GM12872 (cell line): ENCODE results near the gene MAFG.

ENCODE experiments used
- TF ChIP-seq, protein P1 (sequence below): IDR thresholded peaks from 3 replicates; pipeline ENCODE4 v1.5.1; 2011; ENCODE audit warnings: low read depth, mild to moderate bottlenecking, low read length, moderate library complexity; ENCODE audit not compliant: insufficient read depth

MAFG gene

DNA sequence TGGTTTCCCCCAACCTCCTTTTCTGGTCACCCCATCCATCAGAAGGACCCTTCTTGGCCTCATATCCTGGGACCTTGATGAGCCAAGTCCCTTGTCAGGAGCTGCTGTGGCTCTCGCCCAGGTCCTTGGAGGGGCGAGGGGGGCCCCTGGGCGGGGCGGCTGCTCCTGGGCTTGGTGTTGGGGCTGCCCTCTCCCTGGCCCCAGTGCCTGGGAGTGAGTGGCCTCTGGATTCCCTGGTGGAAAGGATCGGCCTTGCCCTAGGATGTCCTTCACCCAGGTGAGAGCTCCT, 39.7 kb upstream of the MAFG start:
- TF ChIP-seq, protein P1, sequence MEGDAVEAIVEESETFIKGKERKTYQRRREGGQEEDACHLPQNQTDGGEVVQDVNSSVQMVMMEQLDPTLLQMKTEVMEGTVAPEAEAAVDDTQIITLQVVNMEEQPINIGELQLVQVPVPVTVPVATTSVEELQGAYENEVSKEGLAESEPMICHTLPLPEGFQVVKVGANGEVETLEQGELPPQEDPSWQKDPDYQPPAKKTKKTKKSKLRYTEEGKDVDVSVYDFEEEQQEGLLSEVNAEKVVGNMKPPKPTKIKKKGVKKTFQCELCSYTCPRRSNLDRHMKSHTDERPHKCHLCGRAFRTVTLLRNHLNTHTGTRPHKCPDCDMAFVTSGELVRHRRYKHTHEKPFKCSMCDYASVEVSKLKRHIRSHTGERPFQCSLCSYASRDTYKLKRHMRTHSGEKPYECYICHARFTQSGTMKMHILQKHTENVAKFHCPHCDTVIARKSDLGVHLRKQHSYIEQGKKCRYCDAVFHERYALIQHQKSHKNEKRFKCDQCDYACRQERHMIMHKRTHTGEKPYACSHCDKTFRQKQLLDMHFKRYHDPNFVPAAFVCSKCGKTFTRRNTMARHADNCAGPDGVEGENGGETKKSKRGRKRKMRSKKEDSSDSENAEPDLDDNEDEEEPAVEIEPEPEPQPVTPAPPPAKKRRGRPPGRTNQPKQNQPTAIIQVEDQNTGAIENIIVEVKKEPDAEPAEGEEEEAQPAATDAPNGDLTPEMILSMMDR, result no peak

DNA sequence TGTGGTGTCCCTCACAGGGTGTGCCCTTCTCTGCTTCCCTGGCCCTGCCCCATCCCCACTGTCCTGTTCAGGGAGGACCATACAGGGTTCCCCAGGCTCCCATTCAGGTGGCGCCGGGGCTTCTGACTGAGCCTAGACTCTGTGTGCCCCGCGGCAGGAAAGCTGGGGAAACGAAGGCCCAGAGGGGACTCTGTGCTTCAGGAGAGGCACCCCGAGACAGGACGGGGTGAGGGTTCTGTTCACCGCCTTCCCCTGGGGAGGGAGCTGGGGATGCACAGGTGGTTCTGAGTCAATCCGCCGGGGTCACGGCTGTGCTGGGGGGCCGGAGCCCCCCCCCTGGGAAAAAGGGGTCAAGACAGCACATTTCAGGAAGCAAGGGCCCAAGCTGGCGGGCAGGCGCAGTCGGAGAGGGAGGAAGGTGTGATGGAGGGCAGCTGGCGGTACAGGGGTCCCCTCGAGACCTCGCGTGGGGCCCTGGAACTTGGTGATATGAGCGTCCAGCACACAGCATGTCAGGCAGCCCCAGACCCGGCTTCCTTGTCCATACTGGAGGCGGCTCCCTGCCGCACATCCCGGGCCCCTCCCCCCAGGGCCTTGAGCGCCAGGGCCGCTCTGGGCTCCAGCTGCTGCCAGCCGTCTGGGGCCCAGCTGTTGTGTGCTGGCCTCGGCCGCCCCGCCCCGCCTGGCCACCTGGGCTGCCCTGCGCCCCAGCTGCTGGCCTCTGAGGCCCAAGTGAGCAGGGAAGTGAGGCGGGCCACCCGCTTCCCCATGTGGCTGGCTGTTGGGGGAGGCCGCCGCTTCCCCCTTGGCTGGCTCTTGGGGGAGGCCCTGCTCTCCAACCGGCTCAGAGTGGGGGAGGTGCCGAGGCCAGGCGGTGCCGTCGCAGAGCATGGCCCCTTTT, 39.1 kb upstream of the MAFG start:
- TF ChIP-seq, protein P1, result no peak

GRCh38 chr17:81964081-81964849, 36.7 kb upstream of the MAFG start:
- TF ChIP-seq, protein P1, result no peak

DNA sequence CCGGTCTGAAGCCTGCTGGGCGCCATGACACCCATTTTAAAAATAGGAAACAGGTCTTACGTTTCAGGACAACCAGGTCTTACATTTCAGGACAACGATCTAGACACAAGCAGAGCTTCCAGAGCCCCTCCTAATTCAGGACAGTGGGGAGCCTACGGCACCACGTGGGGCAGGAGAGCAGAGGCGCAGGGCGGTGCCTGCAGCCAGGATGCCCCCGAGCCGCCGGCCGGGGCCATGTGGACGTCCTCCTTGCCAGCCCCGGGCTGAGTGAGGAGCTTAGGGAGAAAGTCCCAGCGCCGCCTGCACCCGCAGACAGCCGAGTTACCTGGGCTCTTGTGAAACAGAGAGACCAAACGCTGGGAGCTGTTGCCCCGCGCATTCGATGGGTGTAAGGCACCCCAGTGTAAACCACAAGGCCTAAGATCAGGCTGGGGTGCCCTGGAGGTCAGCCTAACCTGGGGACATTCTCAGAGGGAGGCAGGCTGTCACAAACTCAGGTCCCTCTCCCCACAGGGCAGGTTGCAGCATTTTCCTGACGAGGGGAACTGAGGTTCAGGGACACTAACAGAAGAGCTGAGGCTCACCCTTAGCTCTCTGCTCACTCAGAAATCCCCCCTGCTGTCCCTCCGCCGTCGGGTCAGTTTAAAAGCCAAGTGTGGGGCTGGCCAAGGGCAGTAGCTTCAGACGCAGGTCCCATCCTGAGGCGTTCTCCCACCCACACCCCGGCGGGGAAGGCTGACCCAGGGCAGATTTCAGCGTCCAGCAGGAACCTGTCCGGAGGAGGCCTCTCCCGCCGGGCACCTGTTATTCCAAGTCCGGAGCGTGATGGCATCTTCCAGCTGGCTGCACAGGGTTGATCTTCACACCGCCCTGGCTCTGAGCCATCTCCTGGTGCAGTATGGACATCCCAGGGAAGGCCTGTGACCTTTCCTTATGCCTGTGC, 35.2 kb upstream of the MAFG start:
- TF ChIP-seq, protein P1, result no peak

DNA sequence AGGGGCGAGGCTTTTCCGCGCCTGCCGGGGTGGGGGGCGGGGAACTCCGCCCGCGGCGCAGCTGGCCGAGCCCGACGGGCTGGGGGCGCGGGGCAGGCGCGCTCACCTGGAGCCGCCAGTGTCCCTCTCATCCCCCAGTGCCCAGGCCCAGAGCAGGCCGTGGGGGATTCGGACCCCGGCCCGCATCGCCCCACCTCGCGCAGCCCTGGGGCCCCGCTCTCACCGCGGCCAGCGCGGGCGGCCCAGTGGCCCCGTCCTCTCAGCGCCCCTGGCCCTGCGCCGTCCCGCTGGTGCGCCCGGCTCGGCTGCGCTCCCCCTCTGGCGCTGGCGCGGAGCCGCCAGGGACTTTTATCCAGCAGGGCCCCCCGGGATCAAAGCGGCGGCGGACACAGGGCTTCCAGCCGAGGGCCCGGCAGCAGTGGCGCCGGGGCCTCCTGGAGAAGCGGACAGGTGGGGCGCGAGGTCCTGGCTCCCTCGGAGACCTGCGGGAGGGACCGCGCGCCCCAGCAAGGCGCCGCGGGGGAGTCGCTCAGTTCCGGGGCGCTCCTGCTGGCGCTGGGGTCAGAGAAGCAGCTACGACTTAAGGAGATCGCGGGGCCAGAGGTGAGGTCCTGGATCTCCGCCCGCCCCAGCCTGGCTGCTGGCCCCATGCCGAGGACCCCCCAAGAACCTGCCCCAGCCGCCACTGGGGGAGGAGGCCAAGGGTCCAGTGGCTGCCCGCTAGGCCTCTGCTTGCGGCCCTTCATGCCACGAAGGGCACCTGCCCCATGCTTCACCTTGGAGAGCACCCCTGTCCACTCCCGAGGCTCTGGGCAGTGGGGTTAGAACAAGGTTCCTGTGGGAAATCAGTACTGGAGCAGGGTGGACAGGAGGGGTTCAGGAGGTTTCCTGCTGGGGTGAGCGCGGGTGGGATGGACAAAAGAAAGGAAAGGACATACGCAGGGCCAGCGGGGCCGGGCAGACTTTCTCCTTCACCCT, 34.3 kb upstream of the MAFG start:
- TF ChIP-seq, protein P1, result no peak

DNA sequence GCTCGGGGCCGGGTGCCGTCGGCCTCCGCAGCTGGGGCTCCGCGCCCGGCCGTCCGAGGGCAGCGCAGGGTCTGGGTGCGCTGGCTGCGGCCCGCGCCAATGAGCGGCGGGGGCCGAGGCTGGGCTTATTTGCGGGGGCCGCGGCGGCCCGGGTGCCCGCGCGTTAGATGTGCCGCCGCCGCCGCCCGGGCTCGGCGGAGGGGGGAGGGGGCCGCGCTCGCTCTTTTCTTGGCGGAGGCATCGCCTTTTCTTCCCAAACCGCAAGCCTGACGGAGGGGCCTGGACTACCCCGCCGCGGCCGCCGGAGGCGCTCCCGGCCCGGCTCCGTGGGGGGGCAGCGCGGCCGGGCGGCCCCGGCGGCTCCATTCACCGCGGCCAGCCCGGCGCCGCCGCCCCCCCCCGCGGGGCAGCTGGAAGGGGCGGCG, 33.6 kb upstream of the MAFG start, which contains the start of gene NOTUM:
Gene NOTUM (minus strand): TSS at position 101 of the 425 bp plus-strand sequence. CDS start 278 bp downstream, outside the sequence.
- TF ChIP-seq, protein P1, result 0 out of 3 replicates have a peak, but pooled peaks have one; percentile 16
